Urinary bladder (tissue), 4 donors: ENCODE data around the gene IDUA. TPM values are rescaled to one million over a fixed set of nuclear protein-coding genes. Genes with fewer than 3 reads are reported as not detected.

Experiments
- DNase-seq: peaks from one replicate; pipeline ENCODE4 v3.0.0-alpha.2; 2015; ENCODE audit errors: extremely low spot score
- H3K27ac ChIP-seq: one replicate; pipeline ENCODE4 v1.5.1; 2013; ENCODE audit warnings: low read depth, mild to moderate bottlenecking, moderate library complexity
- H3K36me3 ChIP-seq: one replicate; pipeline ENCODE4 v1.6.1; 2013; ENCODE audit warnings: mild to moderate bottlenecking, moderate library complexity; ENCODE audit not compliant: insufficient read depth
- H3K4me1 ChIP-seq: one replicate; pipeline ENCODE4 v1.6.1; 2013; ENCODE audit warnings: mild to moderate bottlenecking, moderate library complexity; ENCODE audit not compliant: insufficient read depth
- H3K4me3 ChIP-seq: one replicate; pipeline ENCODE4 v1.5.1; 2013; ENCODE audit warnings: low read depth, low read length
- WGBS: extraction: QIAGEN DNeasy Blood & Tissue Kit; methylation state at CpG from one replicate; pipeline ENCODE4 v1.1.7; 2013; 5-methylcytosine and 5-hydroxymethylcytosine counted together
- polyA plus RNA-seq: library from polyadenylated mRNA; stranded (reverse); fragments of 200-250 nt; gene quantifications from one replicate; pipeline ENCODE4 v1.2.3, GENCODE V29; 2013
- total RNA-seq: library from RNA; depleted of rRNA; stranded (reverse); fragments of >200 nt; gene quantifications from one replicate; pipeline ENCODE4 v1.2.3, GENCODE V29; 2014
- donor health status: healthy with polysubstance abuse.
- donor health status: healthy.

IDUA gene
- total and polyA plus RNA-seq, 2 donors = 7.9 to 18.2 TPM

DNA sequence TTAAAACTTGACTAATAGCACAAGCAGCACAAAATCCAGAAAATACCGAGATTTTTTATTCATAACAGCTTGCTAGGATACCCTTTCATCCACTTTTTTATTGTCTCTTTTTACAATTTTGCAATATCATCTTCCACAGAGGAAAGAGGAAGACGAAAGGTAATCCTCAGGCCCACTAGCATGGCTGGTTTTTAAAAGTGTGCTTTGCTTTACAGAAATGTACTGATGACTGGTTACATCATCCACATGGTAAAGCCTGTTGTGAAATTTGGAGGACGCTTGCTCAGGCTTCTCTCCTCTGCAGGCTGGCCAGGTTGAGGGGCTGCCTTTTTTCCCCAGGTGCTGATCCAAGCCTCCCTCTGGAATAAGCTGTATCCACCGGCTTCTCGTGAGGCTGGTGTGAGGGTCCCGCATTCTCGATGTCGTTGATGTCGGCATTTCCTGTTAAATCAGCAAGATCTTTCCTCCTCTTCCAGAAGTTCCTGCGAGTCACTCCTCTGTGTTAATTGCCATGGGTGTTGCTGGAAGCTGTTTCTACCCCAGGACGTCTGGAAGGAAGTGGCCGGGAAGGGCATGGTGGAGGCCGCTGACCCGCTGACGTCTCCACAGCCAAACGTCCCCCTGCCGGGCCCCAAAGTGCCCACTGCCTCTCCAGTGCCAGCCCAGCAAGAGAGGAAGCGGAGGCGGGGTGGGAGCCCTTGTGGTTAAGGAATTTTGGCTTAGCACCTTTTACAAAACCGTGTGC lies 7.7 kb upstream of the IDUA start:
- H3K27ac ChIP-seq = no peak overlapping the region
- no peak for DNase-seq
- H3K4me1 ChIP-seq = peaks cover 2% of the 10 kb centered on the region
- H3K4me3 ChIP-seq = no peak overlapping the region
- no peaks in the 10 kb centered on the region for H3K36me3 ChIP-seq
- 51% methylated on average over 20 of the region's 20 CpGs for WGBS

DNA sequence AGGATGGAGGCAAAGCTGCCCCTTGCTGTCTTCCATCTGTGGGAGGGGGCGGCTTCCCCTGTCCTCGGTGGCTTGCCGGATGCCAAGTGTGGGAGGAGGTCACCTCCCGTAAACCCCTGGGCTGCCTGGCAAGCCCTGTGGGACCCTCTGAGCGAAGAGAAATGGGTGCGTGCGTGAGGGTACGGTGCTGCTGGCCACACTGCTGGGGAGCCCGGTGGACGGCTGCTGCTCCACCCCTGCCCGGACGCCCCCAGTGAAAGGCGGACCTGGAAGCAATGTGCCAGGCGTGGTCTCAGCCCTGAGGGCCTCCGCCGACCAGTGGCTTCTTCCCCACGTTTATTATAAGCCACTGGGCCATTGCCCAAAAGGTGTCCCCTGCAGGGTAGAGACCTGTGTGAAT lies 4.6 kb upstream of the IDUA start:
- Histone ChIP-seq H3K4me3 (no peak overlapping the region), H3K4me1 (peaks cover 2% of the 10 kb centered on the region), H3K27ac (no peak overlapping the region), H3K36me3 (no peaks in the 10 kb centered on the region)
- WGBS = 91% methylated on average over 17 of the region's 17 CpGs
- DNase-seq = no peak

DNA sequence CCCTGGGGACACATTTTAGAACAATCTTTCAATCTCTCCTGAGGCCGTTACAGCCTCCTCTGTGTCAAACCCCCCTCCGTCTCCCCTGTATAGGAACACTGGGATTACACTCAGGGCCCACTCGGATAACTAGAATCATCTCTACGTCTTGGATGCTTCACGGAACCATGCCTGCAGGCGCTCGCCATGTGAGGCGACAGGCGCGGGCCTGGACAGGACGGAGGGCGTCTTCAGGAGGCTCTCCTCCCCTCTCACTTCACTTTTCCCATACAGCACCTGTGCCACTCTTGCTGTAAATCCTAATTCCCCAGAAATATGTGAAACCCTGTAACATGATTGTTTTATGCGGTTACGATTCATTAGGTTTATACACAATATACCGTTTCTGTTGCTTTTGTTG lies 4.0 kb upstream of the IDUA start:
- peaks cover 2% of the 10 kb centered on the region for H3K4me1 ChIP-seq
- DNase-seq = no peak
- WGBS = 96% methylated on average over 15 of the region's 15 CpGs
- H3K36me3 ChIP-seq = no peaks in the 10 kb centered on the region
- no peak overlapping the region for H3K27ac ChIP-seq
- no peak overlapping the region for H3K4me3 ChIP-seq

DNA sequence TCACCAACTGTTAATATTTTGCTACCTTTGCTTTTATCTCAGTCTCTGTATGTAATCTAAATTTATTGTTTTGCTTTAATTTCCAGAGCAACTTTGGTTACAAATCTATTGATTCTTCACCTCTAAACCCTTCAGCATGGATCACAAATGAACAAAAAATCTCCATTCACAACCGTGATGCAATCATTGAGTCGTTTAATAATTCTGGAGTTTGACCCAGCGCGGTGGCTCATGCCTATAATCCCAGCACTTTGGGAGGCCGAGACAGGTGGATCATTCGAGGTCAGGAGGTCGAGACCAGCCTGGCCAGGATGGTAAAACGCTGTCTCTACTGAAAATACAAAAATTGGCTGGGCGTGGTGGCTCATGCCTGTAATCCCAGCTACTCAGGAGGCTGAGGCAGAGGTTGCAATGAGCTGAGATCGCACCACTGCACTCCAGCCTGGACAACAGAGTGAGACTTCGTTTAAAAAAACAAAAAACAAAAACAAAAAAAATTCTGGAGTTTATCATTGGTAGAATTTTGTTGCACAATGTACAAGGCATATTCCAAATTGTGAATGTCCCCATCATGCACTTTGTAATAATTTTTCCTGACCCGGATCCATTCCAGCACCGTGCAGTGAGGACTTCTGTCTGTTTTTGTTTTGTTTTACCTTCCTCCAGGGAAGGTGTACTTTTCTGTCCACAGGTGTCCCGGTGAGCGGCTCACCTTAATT lies 2.3 kb upstream of the IDUA start:
- DNase-seq = no peak
- Histone ChIP-seq H3K4me1 (peaks cover 4% of the 10 kb centered on the region), H3K27ac (no peak overlapping the region), H3K4me3 (no peak overlapping the region), H3K36me3 (no peaks in the 10 kb centered on the region)
- 87% methylated on average over 15 of the region's 15 CpGs for WGBS

DNA sequence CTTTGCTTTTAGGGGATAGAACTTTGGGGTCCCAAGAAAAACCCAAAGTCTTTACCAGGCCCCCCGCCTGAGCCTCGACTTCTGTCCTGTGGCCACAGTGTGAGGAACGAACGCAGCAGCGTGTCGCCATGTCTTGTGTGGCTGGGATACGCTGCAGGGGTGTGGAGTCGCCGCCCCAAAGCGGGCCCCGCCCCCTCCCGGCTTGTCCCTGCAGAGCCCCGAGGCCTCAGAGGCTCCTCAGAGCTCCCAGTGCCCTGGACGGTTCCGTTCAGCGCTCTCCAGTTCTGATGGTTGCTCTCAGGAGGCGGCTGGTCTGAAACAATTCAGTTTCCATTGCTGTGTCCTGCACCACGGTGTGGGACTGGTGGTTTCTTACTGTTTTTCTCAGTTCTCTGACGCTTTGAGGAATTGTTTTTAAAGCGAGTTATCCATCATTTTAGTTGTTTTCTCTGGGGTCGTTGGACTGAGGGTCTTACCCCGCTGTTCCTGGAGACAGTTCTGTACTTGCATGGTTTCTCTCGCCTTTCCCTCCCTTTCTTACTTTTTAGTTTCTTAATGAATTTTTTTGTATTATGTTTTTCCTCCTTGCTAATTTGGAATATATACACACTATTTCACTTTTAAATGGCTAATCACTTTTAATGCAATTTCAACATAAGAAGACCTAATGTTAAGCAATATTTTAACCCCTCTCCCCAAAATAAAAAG lies 1.6 kb upstream of the IDUA start:
- Histone ChIP-seq H3K27ac (no peak overlapping the region), H3K36me3 (no peaks in the 10 kb centered on the region), H3K4me1 (peaks cover 4% of the 10 kb centered on the region), H3K4me3 (no peak overlapping the region)
- no peak for DNase-seq
- 52% methylated on average over 23 of the region's 23 CpGs for WGBS

DNA sequence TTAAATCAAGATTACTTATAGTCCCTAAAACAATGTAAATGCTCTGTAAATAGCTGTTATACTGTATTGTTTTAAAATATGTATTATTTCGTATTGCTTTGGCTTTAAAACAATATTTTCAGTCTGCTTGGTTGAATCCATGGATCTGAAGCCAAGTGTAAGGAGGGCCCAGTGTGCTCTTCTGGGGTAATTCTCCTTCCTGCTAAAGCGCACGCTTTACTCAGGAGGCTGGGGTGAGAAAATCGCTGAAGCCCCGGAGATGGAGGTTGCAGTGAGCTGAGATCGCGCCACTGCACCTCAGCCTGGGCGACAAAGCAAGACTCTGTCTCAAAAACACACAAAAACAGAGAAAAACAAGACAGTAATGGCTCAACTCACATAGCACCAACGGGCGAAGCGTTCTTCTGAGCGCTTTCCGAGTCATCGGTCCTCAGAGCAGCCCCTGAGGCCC lies 391 bp upstream of the IDUA start:
- WGBS = 3% methylated on average over 14 of the region's 14 CpGs
- Histone ChIP-seq H3K36me3 (no peaks in the 10 kb centered on the region), H3K4me3 (peak overlapping the region; percentile 72), H3K27ac (peak overlapping the region; percentile 6), H3K4me1 (peaks cover 4% of the 10 kb centered on the region)
- DNase-seq = no peak

DNA sequence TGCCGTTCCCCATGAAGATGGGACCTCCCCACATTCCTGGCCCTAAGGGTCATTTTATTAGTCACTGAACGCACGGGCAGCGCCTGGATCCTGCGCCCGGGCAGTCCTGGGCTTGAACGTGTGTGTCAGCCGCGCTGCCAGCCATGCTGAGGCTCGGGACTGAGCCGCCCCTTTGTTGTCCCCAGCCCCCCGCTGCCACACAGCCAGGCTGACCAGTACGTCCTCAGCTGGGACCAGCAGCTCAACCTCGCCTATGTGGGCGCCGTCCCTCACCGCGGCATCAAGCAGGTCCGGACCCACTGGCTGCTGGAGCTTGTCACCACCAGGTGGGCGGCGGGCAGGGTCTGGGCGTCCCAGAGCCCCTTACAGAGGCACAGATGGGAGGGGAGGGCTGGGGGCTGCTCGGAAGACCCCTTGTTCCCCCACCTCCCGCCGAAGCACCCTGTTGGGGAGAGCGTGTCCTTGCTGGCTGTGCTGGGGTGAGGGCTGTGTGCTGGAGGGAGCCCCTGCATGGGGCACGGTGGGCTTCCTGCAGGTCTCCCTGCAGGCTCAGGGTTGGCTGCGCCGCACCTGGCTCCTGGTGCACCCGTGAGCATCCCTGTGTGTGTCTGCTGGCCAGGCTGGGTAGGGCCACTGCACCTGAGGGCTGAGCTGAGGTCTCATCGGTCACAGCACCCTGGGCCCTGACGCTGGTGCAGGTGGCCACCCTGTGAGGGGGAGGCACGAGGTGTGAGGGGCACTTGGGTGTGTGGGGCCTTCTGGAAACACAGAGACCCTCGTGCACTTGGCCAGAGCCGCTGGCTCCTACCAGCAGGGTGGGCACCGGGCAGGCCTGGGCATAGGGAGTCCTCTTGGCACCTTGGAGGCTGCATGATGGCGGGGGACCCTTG lies 1.0 kb downstream of the IDUA start:
- no peak for DNase-seq
- Histone ChIP-seq H3K27ac (no peak overlapping the region), H3K36me3 (no peaks in the 10 kb centered on the region), H3K4me3 (peak overlapping the region; percentile 72), H3K4me1 (peaks cover 2% of the 10 kb centered on the region)
- WGBS = 69% methylated on average over 37 of the region's 37 CpGs

DNA sequence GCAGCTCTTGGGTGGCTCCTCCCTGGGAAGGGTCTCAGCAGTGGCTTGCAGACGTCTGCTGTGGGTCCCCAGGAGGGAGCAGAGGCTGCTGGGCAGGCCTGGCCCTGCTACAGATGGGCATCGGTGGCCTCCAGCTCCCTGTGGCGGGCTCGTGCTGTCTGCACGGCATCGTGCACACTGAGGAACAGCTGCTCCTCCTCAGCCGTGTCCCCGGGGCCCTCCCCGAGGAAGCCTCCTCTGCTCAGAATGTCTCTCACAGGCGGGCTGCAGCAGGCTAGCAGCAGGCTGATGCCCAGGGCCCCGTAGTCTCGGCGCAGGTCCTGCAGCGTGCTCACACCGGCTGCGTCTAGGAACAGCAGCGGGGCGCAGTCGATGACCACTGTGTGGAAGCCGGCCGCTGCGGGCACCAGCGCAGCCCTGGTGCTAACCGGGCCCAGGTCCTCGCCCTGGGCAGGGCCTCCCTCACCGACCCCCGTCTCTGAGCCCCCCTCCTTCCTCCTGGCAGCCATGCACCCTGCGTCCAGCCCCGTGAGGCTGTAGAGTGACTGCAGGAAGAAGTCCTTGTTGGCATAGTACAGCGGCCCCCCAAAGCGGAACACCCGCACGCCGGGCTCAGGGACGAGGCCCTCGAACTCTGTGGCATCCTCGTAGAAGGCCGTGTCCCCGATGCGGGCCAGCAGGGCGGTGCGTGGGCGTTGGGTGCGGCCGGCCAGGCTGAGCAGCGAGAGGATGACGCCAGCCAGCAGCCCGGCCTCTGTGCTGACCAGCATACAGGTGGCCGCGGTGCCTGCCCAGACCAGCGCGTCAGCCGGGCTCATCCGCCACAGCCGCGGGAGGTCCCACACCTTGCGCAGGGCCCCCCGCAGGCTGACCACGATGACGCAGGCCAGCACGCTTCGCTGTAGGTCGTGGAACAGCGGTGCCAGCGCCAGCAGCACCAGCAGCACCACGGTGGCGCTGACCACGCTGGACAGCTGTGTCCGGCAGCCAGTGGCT lies 2.2 kb downstream of the IDUA start:
- DNase-seq = no peak

DNA sequence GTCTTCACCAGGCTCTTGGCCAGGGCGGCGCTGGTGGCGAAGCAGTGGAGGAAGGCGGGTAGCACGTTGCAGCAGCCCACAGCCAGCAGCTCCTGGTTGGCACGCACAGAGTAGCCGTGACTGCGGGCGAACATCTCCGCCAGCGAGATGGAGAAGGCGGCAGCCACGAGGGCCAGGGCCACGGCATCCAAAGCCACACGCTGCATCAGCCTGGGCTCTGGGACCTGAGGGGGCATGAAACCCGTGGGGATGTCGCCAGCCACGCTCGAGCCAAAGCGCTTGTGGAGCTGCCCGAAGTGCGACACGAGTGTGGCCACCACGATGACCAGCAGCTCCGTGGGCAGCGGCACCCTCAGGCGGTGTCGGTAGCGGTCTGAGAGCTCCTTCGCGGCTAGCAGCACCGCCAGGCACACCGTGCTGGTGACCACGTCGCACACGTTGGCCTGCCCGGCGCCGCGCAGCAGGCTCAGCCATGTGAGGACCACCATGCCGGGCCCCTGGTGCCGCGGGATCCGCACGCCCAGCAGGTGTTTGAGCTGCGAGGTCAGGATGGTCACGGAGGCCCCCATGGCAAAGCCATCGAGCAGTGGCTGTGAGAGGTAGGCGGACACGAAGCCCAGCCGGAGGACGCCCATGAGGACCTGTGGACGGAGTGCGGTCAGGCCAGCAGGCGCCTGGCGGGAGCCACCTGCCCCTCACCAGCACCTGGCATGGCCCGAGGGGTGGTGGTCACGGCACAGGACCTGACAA lies 3.1 kb downstream of the IDUA start:
- Histone ChIP-seq H3K4me1 (peaks cover 2% of the 10 kb centered on the region), H3K27ac (no peak overlapping the region), H3K4me3 (no peak overlapping the region), H3K36me3 (no peaks in the 10 kb centered on the region)
- WGBS = 95% methylated on average over 58 of the region's 58 CpGs
- no peak for DNase-seq

More for the DNA sequence above, 2.2 kb downstream of the IDUA start:
- WGBS = 91% methylated on average over 69 of the region's 69 CpGs
- no peaks in the 10 kb centered on the region for H3K36me3 ChIP-seq
- no peak overlapping the region for H3K27ac ChIP-seq
- H3K4me1 ChIP-seq = peaks cover 2% of the 10 kb centered on the region
- no peak overlapping the region for H3K4me3 ChIP-seq

DNA sequence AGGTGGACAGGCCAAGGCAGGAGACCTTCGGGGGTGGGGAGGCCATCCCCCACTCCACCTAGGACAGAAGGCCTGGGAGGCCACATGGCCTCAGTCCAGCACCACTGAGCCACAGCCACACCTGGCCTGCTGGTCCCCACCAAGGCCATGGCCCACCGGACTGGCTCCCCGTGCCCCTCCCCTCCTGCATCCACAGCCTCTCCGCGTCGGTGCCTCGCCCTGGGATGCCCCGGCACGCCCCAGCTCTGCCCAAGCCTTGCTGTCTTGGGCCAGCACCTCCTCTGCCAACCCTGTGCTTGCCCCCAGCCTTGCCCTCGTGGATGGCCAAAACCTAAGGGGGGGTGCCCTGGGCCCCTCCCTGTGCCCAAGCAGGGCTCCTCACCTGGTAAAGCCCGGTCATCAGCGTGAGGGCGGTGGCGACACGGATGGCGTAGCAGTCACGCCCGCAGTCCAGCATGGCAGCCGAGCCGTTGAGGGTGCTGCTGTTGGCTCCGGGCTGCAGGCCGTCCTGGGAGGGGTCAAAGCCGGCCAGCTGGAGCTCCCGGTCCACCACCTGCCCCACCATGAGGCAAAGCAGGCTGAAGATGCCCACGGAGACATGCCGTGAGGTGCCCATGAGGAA lies 4.0 kb downstream of the IDUA start:
- 93% methylated on average over 26 of the region's 26 CpGs for WGBS

DNA sequence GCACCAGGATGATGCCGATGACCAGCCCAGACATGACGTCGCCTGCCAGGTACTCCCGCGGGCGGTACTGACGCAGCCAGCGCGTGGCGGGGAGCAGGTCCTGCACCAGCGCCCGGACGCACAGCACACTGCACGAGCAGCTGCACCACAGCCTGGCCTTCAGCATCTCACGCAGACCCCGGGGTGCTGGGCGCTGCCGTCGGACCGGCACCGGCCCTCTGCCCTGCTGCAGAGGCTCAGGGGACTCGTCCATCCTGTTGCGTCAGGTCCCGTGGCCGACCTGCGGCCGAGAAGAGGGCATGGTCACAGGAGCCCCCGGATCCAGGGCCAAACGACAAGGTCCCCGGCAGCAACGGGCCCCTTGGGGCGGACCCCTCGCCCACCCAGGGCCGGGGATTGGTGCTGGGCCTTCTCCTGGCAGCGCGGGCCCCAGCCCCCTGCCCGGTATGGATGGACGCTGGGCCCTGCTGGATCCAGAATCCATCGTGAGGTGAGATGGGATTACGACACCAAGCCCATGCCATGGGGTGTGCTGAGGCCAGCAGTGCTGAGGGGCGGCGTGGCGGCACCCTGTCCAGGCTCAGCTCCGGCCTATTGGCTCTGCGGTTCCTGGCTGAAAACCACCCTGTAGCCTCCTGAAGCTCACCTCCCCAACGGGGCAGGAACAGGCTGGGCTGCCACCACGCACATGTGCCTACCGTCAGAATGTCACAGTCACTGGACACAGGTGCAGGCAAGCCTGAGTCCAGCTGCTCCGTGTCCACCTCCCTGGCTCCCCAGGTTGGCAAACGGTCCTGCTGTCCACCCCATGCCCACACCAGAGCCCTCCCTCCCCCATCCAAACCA lies 4.8 kb downstream of the IDUA start:
- Histone ChIP-seq H3K27ac (no peak overlapping the region), H3K36me3 (no peaks in the 10 kb centered on the region), H3K4me3 (no peak overlapping the region), H3K4me1 (peaks cover 2% of the 10 kb centered on the region)
- DNase-seq = no peak
- WGBS = 95% methylated on average over 50 of the region's 50 CpGs

More for the DNA sequence above, 4.0 kb downstream of the IDUA start:
- Histone ChIP-seq H3K4me3 (no peak overlapping the region), H3K4me1 (peaks cover 2% of the 10 kb centered on the region), H3K36me3 (no peaks in the 10 kb centered on the region), H3K27ac (no peak overlapping the region)
- no peak for DNase-seq
